K562 (cell line): ENCODE results near the gene ELOVL1. TPM values are rescaled to one million over a fixed set of nuclear protein-coding genes. Genes with fewer than 3 reads are reported as not detected.

Experiments used
- CBX1 ChIP-seq: sonication (generic); IDR thresholded peaks from 2 replicates; pipeline ENCODE4 v1.6.1; 2016; ENCODE audit warnings: antibody characterized with exemption, low read depth, mild to moderate bottlenecking
- CBX8 ChIP-seq: fragments of 200-600 bp; sonication (generic); IDR thresholded peaks from 2 replicates; pipeline ENCODE4 v1.6.1; 2012; ENCODE audit warnings: borderline replicate concordance, mixed run types, low read depth, mild to moderate bottlenecking, moderate library complexity, mixed read lengths, low read length, control low read depth, inconsistent platforms; ENCODE audit not compliant: poor library complexity, severe bottlenecking; ENCODE audit errors: extremely low read depth
- CREM ChIP-seq: IDR thresholded peaks from 2 replicates; pipeline ENCODE4 v1.6.1; 2014; ENCODE audit warnings: antibody characterized with exemption, low read depth
- DPF2 ChIP-seq: fragments of 450-650 bp; IDR thresholded peaks from 2 replicates; pipeline ENCODE4 v1.6.1; 2016
- ESRRB ChIP-seq: fragments of 250-450 bp; sonication (Bioruptor Pico); IDR thresholded peaks from 2 replicates; pipeline ENCODE4 v1.5.0; 2020; ENCODE audit warnings: mild to moderate bottlenecking, moderate library complexity, borderline replicate concordance
- HDAC1 ChIP-seq, 2 experiments: fragments of 450-650 bp; IDR thresholded peaks; 2 replicates each; pipeline ENCODE4 v1.6.1; 2016 to 2017; ENCODE audit warnings: inconsistent platforms in 1 of 2, mild to moderate bottlenecking in 1 of 2, moderate library complexity in 1 of 2
- HLTF ChIP-seq: fragments of 450-650 bp; IDR thresholded peaks from 2 replicates; pipeline ENCODE4 v1.6.1; 2016
- IRF9 ChIP-seq: fragments of 450-650 bp; IDR thresholded peaks from 2 replicates; pipeline ENCODE4 v1.6.1; 2016; ENCODE audit warnings: missing biosample characterization, missing genetic modification characterization
- KAT7 ChIP-seq: sonication (generic); formaldehyde crosslinking; IDR thresholded peaks from 2 replicates; pipeline ENCODE4 v1.8.0; 2022; ENCODE audit warnings: missing genetic modification reagents, mild to moderate bottlenecking, borderline replicate concordance
- NONO ChIP-seq, 2 experiments: fragments of 200-400 bp in 1 of 2; fragments of 450-650 bp in 1 of 2; formaldehyde crosslinking in 1 of 2; IDR thresholded peaks; 2 replicates each; pipeline ENCODE4 v1.6.1; 2017; ENCODE audit warnings: low read depth in 2 of 2, mild to moderate bottlenecking in 2 of 2, moderate library complexity in 2 of 2, low read length in 1 of 2
- PCBP1 ChIP-seq: fragments of 200-400 bp; formaldehyde crosslinking; IDR thresholded peaks from 2 replicates; pipeline ENCODE4 v1.6.1; 2018; ENCODE audit warnings: mild to moderate bottlenecking, low read depth, low read length; ENCODE audit not compliant: poor library complexity, severe bottlenecking
- POU5F1 ChIP-seq: fragments of 150-350 bp; IDR thresholded peaks from 2 replicates; pipeline ENCODE4 v1.6.1; 2014; ENCODE audit warnings: borderline replicate concordance, low read length, low read depth, mild to moderate bottlenecking; ENCODE audit not compliant: partially characterized antibody
- TAL1 ChIP-seq: fragments of 450-650 bp; IDR thresholded peaks from 2 replicates; pipeline ENCODE4 v1.6.1; 2016; ENCODE audit warnings: mild to moderate bottlenecking
- ZBTB17 ChIP-seq: fragments of 450-650 bp; formaldehyde crosslinking; IDR thresholded peaks from 2 replicates; pipeline ENCODE4 v1.4.0; 2020; ENCODE audit warnings: mild to moderate bottlenecking
- ZKSCAN8 ChIP-seq: fragments of 200-800 bp; sonication (Bioruptor generic); IDR thresholded peaks from 2 replicates; pipeline ENCODE4 v1.6.1; 2016; ENCODE audit warnings: missing genetic modification characterization, missing compliant biosample characterization
- ZNF212 ChIP-seq: fragments of 450-650 bp; formaldehyde crosslinking; IDR thresholded peaks from 2 replicates; pipeline ENCODE4 v1.4.0; 2020; ENCODE audit warnings: mild to moderate bottlenecking
- ZNF277 ChIP-seq: fragments of 250-450 bp; sonication (Bioruptor Pico); IDR thresholded peaks from 2 replicates; pipeline ENCODE4 v1.8.0; 2022; ENCODE audit warnings: inconsistent platforms, mild to moderate bottlenecking, moderate library complexity, borderline replicate concordance
- ZNF311 ChIP-seq: fragments of 250-450 bp; sonication (Bioruptor Pico); IDR thresholded peaks from 2 replicates; pipeline ENCODE4 v1.4.0; 2020; ENCODE audit warnings: mild to moderate bottlenecking, moderate library complexity
- ZNF316 ChIP-seq: fragments of 450-650 bp; IDR thresholded peaks from 2 replicates; pipeline ENCODE4 v1.6.1; 2016
- ZNF408 ChIP-seq: fragments of 250-450 bp; sonication (Bioruptor Pico); IDR thresholded peaks from 2 replicates; pipeline ENCODE4 v1.4.0; 2020; ENCODE audit warnings: low read depth, mild to moderate bottlenecking, moderate library complexity
- polyA plus RNA-seq, 8 experiments: library from polyadenylated mRNA; depleted of rRNA in 4 of 8; stranded (reverse) in 5 of 8; unstranded in 3 of 8; fragments of >200 nt; fragmentation: Nextera tagmentation in 2 of 8; fragmentation: Illumina TruSeq in 1 of 8; extraction: Ambion mirVana in 2 of 8; extraction: Trizol in 1 of 8; gene quantifications; 2 replicates each; pipeline versions ENCODE4 v1.2.1 to v1.2.3, GENCODE V29; 2011 to 2014; ENCODE audit warnings: inconsistent platforms in 1 of 8, missing spikeins in 1 of 8
- total RNA-seq, 7 experiments: library from RNA; depleted of rRNA in 6 of 7; stranded (reverse); fragments of >200 nt in 6 of 7; fragmentation: Illumina TruSeq in 2 of 7; extraction: Trizol in 2 of 7; gene quantifications; 2 replicates each; pipeline versions ENCODE4 v1.2.1 to v1.2.3, GENCODE V29; 2011 to 2021; ENCODE audit warnings: low replicate concordance in 1 of 7
- TF ChIP-seq, protein P1 (sequence below): sonication (generic); formaldehyde crosslinking; IDR thresholded peaks from 2 replicates; pipeline ENCODE4 v1.8.0; 2022; ENCODE audit warnings: mild to moderate bottlenecking, missing genetic modification reagents

Gene ELOVL1
- total and polyA plus RNA-seq, 9 of the 15 experiments (the other 6 are each of a cell fraction or from before 2014, with no cell fraction given) = 51.0 to 157 (median 70.3) TPM

GRCh38 chr1:43358746-43359693, 8.8 kb downstream of the ELOVL1 start, which contains the start of gene CDC20 (continued):
- no peak for TF ChIP-seq ZNF408 (CRISPR knock-in tag)
- TF ChIP-seq HLTF = 0 out of 2 replicates have a peak, but pooled peaks have one; percentile 51
- no peak for TF ChIP-seq ESRRB (CRISPR knock-in tag)
- TF ChIP-seq IRF9 (tag) = no peak
- no peak for TF ChIP-seq PCBP1
- peak in 1 of 2 experiments; percentile 96; a peak in 2 of 4 replicates for TF ChIP-seq HDAC1 (IDR thresholded peaks at IDR 0.05)
- TF ChIP-seq NONO (IDR thresholded peaks at IDR 0.05; ENCODE audit: low read depth in 2 of 2, low read length in 1 of 2) = no peak
- no peak for TF ChIP-seq ZNF212 (CRISPR knock-in tag)
- TF ChIP-seq ZBTB17 (CRISPR knock-in tag) = peak; percentile 77; the same call in 1 of the 2 replicates
- no peak for TF ChIP-seq ZNF311
- TF ChIP-seq ZKSCAN8 (CRISPR knock-in tag) = no peak
- TF ChIP-seq CBX8 = no peak
- no peak for TF ChIP-seq DPF2
- TF ChIP-seq ZNF277 (CRISPR knock-in tag) = no peak
- TF ChIP-seq ZNF316 = no peak
- TF ChIP-seq, protein P1, sequence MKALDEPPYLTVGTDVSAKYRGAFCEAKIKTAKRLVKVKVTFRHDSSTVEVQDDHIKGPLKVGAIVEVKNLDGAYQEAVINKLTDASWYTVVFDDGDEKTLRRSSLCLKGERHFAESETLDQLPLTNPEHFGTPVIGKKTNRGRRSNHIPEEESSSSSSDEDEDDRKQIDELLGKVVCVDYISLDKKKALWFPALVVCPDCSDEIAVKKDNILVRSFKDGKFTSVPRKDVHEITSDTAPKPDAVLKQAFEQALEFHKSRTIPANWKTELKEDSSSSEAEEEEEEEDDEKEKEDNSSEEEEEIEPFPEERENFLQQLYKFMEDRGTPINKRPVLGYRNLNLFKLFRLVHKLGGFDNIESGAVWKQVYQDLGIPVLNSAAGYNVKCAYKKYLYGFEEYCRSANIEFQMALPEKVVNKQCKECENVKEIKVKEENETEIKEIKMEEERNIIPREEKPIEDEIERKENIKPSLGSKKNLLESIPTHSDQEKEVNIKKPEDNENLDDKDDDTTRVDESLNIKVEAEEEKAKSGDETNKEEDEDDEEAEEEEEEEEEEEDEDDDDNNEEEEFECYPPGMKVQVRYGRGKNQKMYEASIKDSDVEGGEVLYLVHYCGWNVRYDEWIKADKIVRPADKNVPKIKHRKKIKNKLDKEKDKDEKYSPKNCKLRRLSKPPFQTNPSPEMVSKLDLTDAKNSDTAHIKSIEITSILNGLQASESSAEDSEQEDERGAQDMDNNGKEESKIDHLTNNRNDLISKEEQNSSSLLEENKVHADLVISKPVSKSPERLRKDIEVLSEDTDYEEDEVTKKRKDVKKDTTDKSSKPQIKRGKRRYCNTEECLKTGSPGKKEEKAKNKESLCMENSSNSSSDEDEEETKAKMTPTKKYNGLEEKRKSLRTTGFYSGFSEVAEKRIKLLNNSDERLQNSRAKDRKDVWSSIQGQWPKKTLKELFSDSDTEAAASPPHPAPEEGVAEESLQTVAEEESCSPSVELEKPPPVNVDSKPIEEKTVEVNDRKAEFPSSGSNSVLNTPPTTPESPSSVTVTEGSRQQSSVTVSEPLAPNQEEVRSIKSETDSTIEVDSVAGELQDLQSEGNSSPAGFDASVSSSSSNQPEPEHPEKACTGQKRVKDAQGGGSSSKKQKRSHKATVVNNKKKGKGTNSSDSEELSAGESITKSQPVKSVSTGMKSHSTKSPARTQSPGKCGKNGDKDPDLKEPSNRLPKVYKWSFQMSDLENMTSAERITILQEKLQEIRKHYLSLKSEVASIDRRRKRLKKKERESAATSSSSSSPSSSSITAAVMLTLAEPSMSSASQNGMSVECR (CRISPR knock-in tag) = peak; percentile 59
- no peak for TF ChIP-seq KAT7
- no peak for TF ChIP-seq POU5F1
- TF ChIP-seq CREM = peak; percentile 44
- no peak for TF ChIP-seq CBX1
- TF ChIP-seq TAL1 = no peak
